Glomerular endothelial cell (primary cell): ENCODE results near the gene ZNF512B. TPM values are rescaled to one million over a fixed set of nuclear protein-coding genes. Genes with fewer than 3 reads are reported as not detected.
"Not testable (repeated sequence)": the region's sequence is repeated elsewhere in the genome, so short reads cannot be mapped to it uniquely, and the experiment has no call there.

Experiments
- DNase-seq: peaks from one replicate; pipeline ENCODE4 v3.0.0-alpha.2; 2011; ENCODE audit warnings: low read depth, low spot score; ENCODE audit errors: extremely low read depth
- total RNA-seq: library from RNA; depleted of rRNA; stranded (reverse); fragments of >200 nt; gene quantifications from 2 replicates; pipeline ENCODE4 v1.2.3, GENCODE V29; 2015

Gene ZNF512B
- total RNA-seq, 1 donor from 2014 or later, result 24.3 TPM

DNA sequence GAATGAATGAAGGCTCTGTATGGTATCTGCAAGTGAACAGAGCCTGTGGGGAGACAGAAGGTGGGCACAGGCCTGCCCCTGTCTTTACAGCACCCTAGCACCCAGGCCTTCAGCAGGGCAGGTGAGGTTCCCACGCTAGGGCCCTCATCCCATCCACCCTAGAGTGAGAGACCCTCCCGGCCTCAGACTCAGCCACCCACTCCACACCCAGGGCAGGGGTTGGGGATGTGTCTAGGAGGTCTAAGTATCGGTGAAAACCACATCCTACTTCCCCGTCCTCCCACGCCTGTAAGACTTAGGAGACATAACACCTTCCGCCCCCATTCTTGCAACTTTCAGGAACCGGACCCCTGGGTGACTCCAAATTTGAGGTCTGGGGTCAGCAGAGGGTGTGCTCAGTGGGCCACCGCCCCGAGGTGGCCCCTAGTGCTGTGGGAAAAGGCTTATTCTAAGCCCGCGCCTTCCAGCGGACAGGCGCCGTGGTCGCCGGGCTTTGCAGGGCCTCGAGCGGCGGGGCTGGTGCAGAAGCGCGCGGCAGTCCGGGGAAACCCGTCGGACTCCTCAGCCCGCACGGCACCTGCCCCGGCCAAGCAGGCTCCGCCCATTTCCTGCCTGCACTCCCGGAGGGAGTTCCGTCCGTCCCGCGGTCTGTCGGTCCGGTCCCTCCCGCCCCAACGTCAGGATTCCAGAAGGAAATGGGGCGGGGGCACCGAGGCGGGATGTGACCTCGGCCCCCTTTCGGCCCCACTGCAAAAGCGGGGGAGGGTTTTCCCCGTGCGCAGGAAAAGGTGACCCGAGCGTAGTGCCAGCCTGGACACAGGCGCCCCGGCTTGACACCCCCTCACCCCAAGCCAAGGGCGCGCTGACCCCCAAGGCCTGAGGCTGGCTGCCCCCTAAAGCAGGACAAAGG is 8.8 kb upstream of the ZNF512B start:
- DNase-seq, result no peak

DNA sequence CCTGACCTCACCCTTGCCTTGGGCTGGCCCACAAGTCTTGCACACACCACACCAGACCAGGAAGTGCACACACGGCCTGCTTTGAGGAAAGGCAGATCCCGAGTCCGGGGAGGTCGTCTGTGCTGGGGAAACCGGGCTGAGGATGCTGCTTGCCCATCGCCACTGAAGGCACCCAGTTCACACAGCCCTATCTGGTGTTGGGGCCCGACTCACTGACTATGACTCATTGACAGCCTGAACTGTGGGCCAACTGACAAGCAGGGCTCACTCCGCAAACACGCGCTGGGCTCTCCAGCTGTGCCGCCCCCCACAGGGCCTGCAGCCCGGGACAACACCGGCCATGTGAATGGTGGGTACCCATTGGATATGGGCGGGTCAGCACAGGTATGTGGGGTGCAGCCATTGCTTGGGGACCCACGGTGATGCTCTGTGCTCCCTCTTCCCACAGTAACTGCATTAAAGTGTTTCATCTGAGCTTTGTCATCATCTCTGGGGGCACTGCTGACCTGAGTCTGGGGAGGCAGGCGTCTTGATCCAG is 8.1 kb upstream of the ZNF512B start:
- DNase-seq, result no peak

DNA sequence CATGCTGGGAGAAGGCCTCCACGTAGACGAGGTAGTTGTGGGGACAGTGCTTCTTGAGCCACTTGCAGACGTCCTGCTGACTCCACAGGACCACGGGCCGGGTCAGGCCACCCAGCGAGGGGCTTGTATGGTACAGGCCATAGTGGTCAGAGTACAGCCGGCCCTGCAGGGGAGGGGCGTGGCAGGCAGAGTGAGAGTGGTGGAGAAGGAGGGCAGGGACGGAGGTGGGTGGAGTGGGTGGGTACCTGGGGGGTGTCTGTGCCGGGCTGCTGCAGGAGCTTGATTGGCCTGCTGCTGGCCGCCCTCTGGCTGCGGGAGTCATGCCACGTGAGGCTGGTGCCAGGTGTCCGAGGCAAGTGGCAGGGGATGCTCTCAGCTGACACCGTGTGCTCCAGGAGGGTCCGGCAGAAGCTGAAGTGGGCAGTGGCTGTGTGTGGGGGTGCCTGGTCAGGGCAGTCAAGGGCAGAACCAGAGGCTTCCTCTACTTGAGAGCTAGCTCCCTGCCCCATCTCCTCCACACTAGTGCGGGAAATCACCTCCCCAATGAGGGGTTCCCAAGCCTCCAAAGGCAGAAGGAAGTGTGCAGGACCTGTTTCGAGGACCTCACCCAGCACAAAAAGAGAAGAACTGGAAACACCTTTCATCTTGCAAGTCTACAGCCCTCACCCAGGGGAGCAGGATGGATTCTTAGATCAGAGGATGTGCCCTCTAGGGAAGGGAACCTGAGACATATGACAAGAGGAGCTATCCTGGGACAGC is 7.4 kb upstream of the ZNF512B start:
- DNase-seq, result no peak

DNA sequence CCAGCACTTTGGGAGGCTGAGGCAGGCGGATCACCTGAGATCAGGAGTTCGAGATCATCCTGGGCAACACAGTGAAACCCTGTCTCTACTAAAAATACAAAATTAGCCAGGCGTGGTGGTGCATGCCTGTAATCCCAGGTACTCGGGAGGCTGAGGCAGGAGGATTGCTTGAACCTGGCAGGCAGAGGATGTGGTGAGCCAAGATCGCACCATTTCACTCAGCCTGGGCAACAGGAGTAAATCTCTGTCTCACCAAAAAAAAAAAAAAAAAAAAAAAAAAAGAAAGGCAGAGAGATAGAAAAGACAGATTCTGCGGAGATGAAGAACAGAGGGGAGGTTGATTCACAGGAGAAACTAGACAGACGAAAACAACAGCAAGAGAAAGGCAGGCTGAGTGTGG is 6.8 kb upstream of the ZNF512B start:
- DNase-seq, result not testable (repeated sequence)

DNA sequence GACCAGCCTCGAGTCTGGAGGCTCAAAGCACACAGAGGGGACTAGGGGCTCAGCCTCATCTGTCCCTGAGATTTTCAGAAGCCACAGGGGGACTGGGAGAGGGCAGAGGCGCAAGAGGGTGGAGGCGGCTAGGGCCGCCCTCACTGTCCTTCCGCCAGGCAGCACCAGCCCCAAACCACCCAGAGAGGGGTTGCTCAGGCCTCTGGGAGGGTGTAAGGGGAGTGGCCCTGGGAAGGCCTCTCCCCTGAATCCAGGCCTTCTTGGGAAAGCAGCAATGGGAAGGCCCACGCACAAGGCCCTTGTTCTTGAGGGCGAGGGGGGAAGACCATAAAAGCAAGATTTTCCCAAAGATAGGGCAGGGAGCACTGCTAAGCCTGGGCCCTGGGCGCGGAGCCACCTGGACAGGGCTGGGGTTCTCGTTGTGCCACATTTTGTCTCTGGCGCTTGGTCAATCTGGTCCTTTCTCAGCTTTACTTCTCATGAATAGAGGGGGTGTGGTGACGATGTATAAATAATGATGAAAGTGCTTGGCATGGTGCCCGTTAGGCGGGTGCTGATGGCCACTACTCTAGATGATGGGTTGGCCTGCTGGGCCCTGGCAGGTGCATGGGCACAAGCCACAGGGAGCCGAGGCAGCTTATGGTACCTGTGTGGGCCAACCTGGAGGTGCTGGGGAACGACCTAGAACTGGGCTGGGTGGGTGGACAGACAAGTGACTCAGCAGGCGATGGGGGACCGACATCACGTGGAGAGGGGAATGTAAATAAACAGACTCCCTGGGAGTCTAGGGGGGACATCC is 4.9 kb upstream of the ZNF512B start:
- DNase-seq, result no peak

DNA sequence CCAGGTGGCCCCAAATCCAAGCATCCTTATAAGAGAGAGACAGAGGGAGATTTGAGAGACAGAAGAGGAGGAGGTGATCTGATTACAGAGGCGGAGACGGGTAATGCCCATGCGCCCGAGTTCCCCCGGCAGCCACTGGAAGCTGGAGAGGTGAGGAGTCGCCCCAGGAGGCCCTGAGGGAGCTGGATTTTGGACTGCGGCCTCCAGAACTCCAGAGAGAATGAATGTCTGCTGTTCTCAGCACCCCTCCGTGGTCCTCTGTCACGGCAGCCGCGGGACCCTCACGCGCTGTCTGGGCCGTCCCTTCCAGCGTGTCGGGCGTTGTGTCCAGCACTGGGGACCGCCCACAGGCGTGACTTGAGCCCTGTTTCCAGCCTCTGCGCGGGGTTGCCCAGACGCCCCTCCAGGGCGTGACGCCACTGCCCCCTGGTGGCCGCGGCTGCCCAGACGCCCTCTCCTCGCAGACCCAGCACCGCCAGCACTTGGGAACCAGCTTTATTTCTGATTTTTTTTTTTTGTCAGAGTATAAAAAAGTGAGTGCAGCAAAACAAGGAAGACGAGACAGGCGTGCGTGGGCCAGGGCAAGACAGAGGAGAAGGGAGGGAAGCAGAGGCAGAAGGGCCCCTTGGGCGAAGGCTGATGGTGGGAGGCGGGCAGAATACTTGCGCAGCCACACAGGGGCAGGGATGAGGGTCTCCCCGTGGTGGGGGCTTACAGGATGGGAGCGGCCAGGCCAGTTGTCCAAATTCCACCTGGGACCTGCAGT is 4.1 kb upstream of the ZNF512B start:
- no peak for DNase-seq

DNA sequence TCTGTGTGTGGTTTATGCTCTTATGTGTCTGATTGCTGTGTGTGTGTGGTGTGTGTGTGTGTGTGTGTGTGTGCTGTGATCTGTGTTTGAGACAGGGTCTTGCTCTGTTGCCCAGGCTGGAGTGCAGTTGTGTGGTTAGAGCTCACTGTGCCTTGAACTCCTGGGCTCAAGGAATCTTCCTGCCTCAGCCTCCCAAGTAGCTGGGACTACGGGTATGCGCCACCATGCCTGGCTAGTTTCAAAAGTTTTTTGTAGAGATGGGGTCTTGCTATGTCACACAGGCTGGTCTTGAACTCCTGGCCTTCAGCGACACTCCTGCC is 3.4 kb upstream of the ZNF512B start:
- DNase-seq, result no peak

DNA sequence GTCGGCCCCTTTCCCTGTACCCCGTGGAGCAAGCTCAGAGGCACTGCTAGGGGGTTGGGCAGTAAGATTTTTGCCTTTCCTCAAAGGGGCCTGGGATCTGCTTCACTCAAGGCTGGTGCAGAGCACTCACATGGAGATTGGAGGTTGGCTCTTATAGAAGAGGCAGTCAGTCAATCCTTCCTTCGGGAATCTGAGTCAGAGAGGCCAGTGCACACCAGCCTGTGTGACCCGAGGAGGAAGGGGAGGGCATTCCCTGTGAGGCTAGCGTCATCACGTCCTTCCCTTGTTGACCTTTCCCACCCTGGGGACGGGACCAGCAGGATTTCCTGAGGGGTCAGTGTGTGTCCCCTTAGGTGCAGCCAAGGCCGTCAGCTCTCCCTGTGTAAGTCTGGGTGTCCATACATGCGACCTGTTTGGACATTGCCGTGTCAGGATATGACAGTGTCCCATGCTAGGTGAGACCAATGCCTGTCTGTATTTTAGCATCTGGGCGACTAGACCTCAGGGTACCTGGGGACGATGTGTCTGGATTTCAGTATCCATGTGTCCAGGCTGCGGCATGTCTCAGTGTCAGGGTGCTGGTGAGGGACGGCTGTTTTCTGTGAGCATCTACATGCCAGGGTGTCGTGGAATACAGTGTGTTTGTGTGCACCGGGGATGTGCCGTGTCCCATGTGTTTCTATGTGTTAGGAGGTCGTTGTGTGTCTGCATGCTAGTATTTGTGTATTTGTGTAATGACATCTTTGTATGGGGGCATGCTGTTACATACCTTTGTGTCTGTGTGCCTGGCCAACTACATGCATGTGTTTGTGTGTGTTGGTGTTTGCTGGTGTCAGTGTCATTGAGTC is 2.8 kb upstream of the ZNF512B start:
- DNase-seq, result peak; percentile 37

DNA sequence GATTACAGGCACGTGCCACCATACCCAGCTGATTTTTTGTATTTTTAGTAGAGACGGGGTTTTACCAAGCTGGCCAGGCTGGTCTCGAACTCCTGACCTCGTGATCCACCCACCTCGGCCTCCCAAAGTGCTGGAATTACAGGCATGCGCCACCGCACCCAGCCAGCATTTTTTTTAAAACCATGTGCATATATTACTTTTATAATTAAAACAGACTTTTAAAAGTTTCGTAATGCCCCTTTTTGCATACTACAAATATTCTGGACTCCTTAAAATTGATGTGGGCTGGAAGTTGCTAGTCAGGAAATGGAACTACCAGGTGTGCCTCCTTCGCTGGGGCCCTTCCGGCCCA is 2.2 kb upstream of the ZNF512B start:
- not testable (repeated sequence) for DNase-seq

DNA sequence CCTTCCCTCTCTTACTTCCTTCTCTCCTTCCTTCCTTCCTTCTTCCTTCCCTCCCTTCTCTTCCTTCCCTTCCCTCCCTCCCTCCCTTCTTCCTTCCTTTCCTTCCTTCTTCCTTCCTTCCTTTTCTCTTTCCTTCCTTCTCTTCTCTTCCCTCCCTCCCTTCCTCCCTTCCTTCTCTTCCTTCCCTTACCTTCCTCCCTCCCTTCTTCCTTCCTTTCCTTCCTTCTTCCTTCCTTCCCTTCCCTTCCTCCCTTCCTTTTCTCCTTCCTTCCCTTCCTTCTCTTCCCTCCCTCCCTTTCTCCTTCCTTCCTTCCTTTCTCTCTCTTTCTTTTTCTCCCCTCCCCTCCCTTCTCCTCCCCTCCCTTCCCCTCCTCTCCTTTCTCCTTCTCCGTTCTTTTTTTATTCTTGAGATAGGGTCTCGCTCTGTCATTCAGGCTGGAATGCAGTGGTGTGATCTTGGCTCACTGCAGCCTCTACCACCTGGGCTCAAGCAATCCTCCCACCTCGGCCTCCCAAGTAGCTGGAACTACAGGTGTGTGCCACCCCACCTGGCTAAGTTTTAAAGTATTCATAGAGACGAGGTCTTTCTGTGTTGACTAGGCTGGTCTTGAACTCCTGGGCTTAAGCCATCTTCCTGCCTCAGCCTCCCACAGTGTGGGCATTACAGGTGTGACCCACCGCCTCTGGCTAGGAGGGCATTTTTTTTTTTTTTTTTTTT is 1.1 kb upstream of the ZNF512B start:
- no peak for DNase-seq

DNA sequence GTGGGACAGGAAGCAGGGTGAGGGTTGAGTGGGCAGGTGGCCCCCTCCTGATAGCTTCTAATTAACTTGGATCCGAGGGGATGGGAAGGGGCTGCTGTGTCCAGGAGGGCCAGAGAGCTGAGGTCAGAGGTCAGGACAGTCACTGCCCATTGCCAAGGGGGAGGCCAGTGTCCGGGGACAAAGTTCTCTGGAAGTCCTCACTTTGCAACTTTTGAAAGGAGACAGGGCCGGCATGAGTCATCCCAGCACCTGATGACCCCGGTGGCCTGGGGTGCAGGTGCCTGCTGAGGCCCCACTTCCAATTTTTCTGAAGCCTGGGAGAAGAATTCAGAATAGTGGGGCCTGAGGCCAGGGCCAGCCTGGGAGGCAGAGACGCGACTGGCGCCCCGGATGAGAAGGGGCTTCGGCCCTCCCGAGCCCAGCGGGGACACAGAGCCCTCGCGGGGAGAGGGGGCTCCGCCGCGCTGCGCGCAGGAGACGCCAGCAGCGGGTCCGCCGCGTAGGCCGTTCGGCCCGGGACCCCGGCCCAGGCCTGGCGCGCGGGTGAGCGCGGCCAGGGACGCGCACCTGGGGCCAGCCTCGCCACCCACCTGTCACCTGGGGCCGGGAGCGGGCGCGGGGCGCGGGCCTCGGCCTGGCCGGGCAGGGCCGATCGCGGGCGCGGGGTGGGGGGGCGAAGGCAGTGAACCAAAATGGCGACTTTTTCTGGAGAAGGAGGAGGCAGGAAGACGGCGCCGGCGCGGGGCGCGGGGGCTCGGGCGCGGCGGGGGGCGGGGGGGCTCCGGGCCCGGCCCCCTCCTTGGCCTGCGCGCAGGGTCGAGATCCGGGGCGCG is 586 bp downstream of the ZNF512B start:
- no peak for DNase-seq

DNA sequence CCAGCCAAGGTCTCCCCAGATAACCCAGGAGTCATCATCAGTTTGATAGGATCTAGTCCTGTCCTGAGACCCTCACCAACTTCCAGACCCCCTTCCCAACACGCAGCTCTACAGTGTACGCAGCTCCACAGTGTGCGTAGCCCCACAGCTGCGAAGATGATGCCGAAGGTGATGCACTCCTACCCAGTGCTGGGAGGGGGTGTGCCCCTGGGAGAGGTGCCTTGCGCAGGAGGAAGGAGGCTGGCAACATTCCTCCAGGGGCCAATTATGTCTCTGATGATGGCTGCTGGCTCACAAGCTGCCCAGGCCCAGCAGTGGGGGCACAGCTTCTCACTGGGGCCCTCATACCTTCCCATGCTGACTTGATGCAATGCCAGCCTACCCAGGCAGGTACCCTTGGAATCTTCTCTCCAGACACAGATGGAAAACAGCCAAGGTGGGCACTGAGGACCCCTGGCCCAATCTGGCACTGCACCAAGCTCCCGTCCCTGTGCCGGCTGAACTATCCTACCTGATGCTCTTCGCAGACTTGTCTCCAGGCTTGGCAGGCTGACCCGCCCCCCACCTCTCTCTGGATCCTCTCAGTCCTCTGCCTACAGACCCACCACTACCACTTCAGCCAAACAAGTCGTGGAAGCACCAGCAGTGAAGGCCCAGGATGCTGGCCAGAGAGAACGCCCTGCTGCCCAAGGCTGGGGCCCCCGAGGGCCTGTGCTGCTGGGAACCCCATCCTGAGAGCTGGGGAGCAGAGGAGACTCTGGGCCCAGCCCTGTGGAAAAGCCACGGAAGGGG is 1.4 kb downstream of the ZNF512B start:
- DNase-seq, result no peak

DNA sequence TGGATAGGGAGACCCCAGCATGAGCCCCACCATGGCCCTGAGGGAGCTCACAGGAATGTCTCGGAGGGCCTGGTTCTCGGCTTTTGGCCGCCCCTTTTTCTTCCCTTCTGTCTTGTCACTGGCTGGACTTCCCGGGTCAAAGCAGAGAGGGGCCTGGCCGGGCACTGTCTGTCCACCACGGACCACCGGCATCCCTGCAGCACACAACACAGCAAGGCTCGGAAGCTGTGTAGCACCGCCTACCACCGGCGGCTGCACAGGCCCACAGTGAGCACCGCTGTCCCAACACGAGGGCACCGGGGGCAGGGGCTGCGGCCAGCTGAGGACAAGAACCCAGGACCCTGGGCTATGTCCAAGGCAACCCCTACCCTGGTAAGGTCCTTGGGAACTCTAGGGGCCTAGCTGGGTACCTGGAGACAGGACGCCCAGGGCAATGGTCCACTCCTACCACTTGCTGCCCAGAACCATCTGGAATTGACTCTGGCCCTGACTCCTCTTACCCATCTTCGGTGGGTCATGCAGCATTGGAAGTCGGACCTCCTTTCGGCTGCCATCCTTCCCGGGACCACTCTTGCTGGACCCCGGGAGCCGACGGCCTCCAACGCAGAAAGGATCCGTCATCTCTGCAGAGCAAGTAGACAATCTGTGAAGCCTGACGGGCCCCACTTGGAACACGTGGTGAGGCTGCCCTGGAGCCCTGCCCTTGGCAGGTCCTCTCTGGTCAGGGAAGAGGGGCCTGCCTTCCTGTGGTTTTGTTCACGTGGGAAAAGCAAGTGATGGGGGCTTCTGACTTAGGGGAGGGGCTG is 2.2 kb downstream of the ZNF512B start:
- DNase-seq, result no peak

DNA sequence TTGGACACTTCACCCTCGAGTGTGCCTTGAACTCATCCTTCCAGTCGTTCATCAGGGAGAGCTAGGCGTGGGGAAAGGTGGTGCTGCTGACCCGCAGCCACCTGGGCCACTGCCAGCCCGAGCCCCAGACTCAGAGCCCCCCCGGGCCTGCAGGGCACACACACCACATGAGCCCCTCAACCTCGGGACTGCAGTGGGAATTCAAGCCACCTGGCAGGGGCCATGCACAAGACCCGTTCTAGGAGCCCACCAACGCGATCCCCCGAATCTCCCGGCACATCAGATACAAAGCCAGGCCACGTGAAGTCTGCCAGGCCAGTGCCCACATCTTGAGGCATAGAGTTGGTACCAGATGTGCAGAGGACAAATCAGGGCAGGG is 2.8 kb downstream of the ZNF512B start:
- no peak for DNase-seq

DNA sequence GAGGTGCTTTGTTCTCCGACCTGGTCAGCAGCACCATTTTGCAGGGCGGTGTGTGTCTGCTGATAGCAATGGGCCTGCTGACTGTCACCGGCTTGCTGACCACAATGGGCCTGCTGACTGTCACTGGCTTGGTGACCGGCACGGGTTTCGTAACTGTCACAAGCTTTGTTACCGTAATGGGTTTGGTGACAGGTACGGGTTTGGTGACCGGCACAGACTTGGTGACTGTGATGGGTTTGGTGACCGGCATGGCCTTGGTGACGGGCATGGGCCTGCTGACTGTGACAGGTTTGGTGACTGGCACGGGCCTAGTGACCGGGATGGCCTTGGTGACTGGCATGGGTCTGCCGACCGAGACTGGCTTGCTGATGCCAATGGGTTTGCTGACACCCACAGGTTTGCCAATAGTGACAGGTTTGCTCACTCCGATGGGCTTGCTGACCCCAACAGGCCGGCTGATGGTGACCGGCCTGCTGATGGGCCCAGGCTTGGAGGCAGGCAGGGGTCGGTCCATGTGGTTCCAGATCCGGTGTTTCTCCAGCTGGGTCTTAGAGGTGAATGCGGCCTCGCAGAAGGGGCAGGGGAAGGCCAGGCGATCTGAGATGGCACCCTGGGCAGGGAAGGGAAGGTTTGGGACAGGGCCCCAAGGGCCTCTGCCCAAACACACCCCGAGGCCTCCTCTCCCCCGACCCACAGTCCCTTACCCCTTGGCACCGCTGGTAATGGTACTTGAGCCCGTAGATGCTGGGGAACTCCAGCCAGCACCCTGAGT is 3.4 kb downstream of the ZNF512B start:
- DNase-seq, result no peak

DNA sequence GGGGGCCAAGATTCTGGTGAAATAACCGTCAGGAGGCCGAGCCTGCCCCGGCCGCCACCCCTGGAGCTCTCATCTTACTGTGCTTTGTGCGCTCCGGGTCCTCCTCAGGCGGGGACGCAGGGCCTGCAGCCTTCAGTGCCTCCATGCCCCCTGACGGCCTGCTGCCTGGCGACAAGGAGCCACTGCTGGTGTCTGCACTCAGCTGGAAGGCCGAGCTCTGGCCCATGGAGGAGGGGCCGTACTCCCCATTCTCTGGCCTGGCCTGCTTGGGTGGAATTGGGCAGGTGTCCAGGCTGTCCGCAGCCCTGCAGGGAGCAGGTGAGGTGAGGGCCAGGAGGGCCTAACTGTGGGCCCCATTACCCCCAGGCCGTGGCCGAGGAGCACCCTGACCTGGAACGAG is 5.3 kb downstream of the ZNF512B start:
- DNase-seq, result no peak
